ENCODE measurements around the gene LCA5.

Gene LCA5

DNA sequence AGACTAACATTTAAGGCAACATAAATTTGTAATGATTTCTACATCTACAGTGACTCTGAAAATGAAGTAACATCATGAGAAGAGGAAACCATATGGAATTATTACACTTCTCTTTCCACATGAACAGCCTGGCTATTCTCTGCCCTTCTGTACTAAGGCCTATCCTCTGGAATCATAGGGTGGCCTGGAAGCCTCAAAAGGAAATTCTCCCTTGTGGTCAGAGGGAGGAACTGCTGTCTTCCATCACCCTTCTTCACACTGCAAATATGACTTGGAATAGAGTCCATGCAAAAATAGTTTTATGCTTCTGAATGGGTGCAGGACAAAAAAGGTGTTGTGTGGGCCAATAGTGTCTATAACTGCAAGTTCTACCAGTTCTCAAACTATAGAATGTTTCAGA is 49.3 kb upstream of the LCA5 start:
- TF ChIP-seq ZNF366 (tag by site-specific recombination; conservative IDR thresholded peaks at IDR 0.05) (no peak), ZBTB21 (tag by site-specific recombination; IDR thresholded peaks at IDR 0.05) (no peak), ZNF416 (tag by site-specific recombination; IDR thresholded peaks at IDR 0.05) (no peak), ZNF404 (tag by site-specific recombination; IDR thresholded peaks at IDR 0.05) (no peak), ZNF660 (tag by site-specific recombination; IDR thresholded peaks at IDR 0.05) (no peak), OVOL3 (tag by site-specific recombination; IDR thresholded peaks at IDR 0.05) (no peak), GLIS1 (tag by site-specific recombination; IDR thresholded peaks at IDR 0.05) (no peak), ZNF792 (tag by site-specific recombination; IDR thresholded peaks at IDR 0.05) (no peak), ZNF324 (tag by site-specific recombination; IDR thresholded peaks at IDR 0.05) (no peak), WT1 (tag by site-specific recombination; IDR thresholded peaks at IDR 0.05) (no peak), GLI4 (tag by site-specific recombination; IDR thresholded peaks at IDR 0.05) (no peak), TRIM28 (IDR thresholded peaks at IDR 0.05; ENCODE audit: borderline replicate concordance, low read length) (no peak)
- TF ChIP-seq, protein P1, sequence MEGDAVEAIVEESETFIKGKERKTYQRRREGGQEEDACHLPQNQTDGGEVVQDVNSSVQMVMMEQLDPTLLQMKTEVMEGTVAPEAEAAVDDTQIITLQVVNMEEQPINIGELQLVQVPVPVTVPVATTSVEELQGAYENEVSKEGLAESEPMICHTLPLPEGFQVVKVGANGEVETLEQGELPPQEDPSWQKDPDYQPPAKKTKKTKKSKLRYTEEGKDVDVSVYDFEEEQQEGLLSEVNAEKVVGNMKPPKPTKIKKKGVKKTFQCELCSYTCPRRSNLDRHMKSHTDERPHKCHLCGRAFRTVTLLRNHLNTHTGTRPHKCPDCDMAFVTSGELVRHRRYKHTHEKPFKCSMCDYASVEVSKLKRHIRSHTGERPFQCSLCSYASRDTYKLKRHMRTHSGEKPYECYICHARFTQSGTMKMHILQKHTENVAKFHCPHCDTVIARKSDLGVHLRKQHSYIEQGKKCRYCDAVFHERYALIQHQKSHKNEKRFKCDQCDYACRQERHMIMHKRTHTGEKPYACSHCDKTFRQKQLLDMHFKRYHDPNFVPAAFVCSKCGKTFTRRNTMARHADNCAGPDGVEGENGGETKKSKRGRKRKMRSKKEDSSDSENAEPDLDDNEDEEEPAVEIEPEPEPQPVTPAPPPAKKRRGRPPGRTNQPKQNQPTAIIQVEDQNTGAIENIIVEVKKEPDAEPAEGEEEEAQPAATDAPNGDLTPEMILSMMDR (tag by site-specific recombination; IDR thresholded peaks at IDR 0.05): no peak
- TF ChIP-seq, protein P2, sequence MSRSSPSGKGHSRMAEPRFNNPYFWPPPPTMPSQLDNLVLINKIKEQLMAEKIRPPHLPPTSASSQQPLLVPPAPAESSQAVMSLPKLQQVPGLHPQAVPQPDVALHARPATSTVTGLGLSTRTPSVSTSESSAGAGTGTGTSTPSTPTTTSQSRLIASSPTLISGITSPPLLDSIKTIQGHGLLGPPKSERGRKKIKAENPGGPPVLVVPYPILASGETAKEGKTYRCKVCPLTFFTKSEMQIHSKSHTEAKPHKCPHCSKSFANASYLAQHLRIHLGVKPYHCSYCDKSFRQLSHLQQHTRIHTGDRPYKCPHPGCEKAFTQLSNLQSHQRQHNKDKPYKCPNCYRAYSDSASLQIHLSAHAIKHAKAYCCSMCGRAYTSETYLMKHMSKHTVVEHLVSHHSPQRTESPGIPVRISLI (tag by site-specific recombination; IDR thresholded peaks at IDR 0.05): no peak
- TF ChIP-seq, protein P3, sequence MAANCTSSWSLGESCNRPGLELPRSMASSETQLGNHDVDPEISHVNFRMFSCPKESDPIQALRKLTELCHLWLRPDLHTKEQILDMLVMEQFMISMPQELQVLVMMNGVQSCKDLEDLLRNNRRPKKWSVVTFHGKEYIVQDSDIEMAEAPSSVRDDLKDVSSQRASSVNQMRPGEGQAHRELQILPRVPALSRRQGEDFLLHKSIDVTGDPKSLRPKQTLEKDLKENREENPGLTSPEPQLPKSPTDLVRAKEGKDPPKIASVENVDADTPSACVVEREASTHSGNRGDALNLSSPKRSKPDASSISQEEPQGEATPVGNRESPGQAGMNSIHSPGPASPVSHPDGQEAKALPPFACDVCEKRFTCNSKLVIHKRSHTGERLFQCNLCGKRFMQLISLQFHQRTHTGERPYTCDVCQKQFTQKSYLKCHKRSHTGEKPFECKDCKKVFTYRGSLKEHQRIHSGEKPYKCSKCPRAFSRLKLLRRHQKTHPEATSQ (tag by site-specific recombination; IDR thresholded peaks at IDR 0.05): no peak
- TF ChIP-seq, protein P4, sequence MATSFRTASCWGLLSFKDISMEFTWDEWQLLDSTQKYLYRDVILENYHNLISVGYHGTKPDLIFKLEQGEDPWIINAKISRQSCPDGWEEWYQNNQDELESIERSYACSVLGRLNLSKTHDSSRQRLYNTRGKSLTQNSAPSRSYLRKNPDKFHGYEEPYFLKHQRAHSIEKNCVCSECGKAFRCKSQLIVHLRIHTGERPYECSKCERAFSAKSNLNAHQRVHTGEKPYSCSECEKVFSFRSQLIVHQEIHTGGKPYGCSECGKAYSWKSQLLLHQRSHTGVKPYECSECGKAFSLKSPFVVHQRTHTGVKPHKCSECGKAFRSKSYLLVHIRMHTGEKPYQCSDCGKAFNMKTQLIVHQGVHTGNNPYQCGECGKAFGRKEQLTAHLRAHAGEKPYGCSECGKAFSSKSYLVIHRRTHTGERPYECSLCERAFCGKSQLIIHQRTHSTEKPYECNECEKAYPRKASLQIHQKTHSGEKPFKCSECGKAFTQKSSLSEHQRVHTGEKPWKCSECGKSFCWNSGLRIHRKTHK (tag by site-specific recombination; IDR thresholded peaks at IDR 0.05): no peak
- H3K4me1 ChIP-seq (ENCODE audit: control insufficient read depth, insufficient read depth, low read length): no peaks in the 10 kb centered on the region
- no peak overlapping the region for H3K4me3 ChIP-seq (ENCODE audit: low read depth, low read length)
- CTCF ChIA-PET: interaction anchor here (0.6 to 1.2 kb wide), 3 partner anchors 17 to 913 kb away, joined by 3 read pairs; no protein-coding TSS in a partner anchor
- no peaks in the 10 kb centered on the region for H3K9me3 ChIP-seq (ENCODE audit: control insufficient read depth, insufficient read depth, low read depth, low read length)
- no peaks in the 10 kb centered on the region for H3K36me3 ChIP-seq (ENCODE audit: control insufficient read depth in 2 of 2, insufficient read depth in 1 of 2, low read length in 2 of 2)
- POLR2A ChIA-PET: no interaction called here
- no peak overlapping the region for H3K27ac ChIP-seq (ENCODE audit: extremely low read depth, low read depth, low read length)

DNA sequence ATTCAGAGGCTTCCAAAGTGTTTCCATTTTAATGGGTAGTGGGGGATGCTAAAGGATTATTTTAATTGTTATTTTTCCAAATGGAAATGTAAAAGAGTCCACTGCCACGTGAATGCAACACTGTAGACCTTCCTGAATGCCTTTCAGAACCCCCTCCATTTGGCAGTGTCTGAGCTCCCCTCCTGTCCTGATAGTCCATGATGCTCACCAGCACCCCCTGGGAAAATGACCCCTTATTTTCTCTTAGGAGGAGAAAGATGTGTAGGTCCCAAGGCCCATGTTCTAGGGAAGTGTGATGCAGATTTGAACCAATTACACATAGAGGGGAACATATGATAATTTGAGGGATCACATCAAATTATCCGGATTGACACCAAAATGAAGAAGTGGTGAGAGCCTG is 47.1 kb upstream of the LCA5 start:
- ChIA-PET CTCF (no interaction called here), POLR2A (no interaction called here)
- H3K36me3 ChIP-seq (ENCODE audit: control insufficient read depth in 2 of 2, insufficient read depth in 1 of 2, low read length in 2 of 2): no peaks in the 10 kb centered on the region
- no peak overlapping the region for H3K4me3 ChIP-seq (ENCODE audit: low read depth, low read length)
- no peak overlapping the region for H3K27ac ChIP-seq (ENCODE audit: extremely low read depth, low read depth, low read length)
- no peaks in the 10 kb centered on the region for H3K9me3 ChIP-seq (ENCODE audit: control insufficient read depth, insufficient read depth, low read depth, low read length)
- no peaks in the 10 kb centered on the region for H3K4me1 ChIP-seq (ENCODE audit: control insufficient read depth, insufficient read depth, low read length)
- TF ChIP-seq ZFP37 (tag by site-specific recombination; IDR thresholded peaks at IDR 0.05): no peak
- no peak for TF ChIP-seq ZNF138 (tag by site-specific recombination; IDR thresholded peaks at IDR 0.05; ENCODE audit: borderline replicate concordance)
- TF ChIP-seq ZNF266 (tag by site-specific recombination; IDR thresholded peaks at IDR 0.05; ENCODE audit: low read depth): no peak
- TF ChIP-seq, protein P5, sequence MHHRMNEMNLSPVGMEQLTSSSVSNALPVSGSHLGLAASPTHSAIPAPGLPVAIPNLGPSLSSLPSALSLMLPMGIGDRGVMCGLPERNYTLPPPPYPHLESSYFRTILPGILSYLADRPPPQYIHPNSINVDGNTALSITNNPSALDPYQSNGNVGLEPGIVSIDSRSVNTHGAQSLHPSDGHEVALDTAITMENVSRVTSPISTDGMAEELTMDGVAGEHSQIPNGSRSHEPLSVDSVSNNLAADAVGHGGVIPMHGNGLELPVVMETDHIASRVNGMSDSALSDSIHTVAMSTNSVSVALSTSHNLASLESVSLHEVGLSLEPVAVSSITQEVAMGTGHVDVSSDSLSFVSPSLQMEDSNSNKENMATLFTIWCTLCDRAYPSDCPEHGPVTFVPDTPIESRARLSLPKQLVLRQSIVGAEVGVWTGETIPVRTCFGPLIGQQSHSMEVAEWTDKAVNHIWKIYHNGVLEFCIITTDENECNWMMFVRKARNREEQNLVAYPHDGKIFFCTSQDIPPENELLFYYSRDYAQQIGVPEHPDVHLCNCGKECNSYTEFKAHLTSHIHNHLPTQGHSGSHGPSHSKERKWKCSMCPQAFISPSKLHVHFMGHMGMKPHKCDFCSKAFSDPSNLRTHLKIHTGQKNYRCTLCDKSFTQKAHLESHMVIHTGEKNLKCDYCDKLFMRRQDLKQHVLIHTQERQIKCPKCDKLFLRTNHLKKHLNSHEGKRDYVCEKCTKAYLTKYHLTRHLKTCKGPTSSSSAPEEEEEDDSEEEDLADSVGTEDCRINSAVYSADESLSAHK (tag by site-specific recombination; IDR thresholded peaks at IDR 0.05): no peak
- no peak for TF ChIP-seq YY2 (tag by site-specific recombination; IDR thresholded peaks at IDR 0.05)
- TF ChIP-seq ZNF248 (tag by site-specific recombination; IDR thresholded peaks at IDR 0.05): no peak
- no peak for TF ChIP-seq BCL11B (tag by site-specific recombination; IDR thresholded peaks at IDR 0.05; ENCODE audit: low read depth)
- TF ChIP-seq, protein P6, sequence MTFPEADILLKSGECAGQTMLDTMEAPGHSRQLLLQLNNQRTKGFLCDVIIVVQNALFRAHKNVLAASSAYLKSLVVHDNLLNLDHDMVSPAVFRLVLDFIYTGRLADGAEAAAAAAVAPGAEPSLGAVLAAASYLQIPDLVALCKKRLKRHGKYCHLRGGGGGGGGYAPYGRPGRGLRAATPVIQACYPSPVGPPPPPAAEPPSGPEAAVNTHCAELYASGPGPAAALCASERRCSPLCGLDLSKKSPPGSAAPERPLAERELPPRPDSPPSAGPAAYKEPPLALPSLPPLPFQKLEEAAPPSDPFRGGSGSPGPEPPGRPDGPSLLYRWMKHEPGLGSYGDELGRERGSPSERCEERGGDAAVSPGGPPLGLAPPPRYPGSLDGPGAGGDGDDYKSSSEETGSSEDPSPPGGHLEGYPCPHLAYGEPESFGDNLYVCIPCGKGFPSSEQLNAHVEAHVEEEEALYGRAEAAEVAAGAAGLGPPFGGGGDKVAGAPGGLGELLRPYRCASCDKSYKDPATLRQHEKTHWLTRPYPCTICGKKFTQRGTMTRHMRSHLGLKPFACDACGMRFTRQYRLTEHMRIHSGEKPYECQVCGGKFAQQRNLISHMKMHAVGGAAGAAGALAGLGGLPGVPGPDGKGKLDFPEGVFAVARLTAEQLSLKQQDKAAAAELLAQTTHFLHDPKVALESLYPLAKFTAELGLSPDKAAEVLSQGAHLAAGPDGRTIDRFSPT (tag by site-specific recombination; IDR thresholded peaks at IDR 0.05): no peak
- TF ChIP-seq, protein P2 (tag by site-specific recombination; IDR thresholded peaks at IDR 0.05): no peak

Data from HEK293 (cell line).